Lower lobe of right lung (tissue), 2 donors: ENCODE measurements around the gene ZAR1. TPM values are rescaled to one million over a fixed set of nuclear protein-coding genes. Genes with fewer than 3 reads are reported as not detected.

Source experiments
- ATAC-seq, 2 donors: fragments of 200-7000 bp; cut with Tn5 transposase; one replicate each; pipeline ENCODE4 v1.9.1; 2020 to 2022; ENCODE audit warnings: mild to moderate bottlenecking in 2 of 2, moderate library complexity in 2 of 2
- DNase-seq: peaks from one replicate; pipeline ENCODE4 v3.0.0-alpha.2; 2020
- H3K27ac ChIP-seq: fragments of 200-600 bp; one replicate; pipeline ENCODE4 v1.8.0; 2022
- H3K27me3 ChIP-seq: fragments of 200-600 bp; one replicate; pipeline ENCODE4 v1.8.0; 2022; ENCODE audit warnings: low read depth
- H3K36me3 ChIP-seq: fragments of 200-600 bp; one replicate; pipeline ENCODE4 v1.8.0; 2022; ENCODE audit warnings: mild to moderate bottlenecking
- H3K4me1 ChIP-seq: fragments of 200-600 bp; one replicate; pipeline ENCODE4 v1.8.0; 2022
- H3K4me3 ChIP-seq: fragments of 200-600 bp; one replicate; pipeline ENCODE4 v1.8.0; 2022; ENCODE audit warnings: mild to moderate bottlenecking
- H3K9me3 ChIP-seq: fragments of 200-600 bp; one replicate; pipeline ENCODE4 v1.8.0; 2022
- CTCF ChIP-seq: fragments of 200-600 bp; IDR thresholded peaks from one replicate; pipeline ENCODE4 v1.8.0; 2022; ENCODE audit warnings: antibody characterized with exemption, mild to moderate bottlenecking
- intact Hi-C: fragments of 100-400 bp; cut with DNase I; formaldehyde crosslinking; loops from one replicate; pipeline ENCODE4 v1.11.0; 2022
- total RNA-seq: library from RNA; stranded (reverse); fragmentation: NEBNext Ultra II Directional; extraction: Animal tissue kit (Norgen Biotek cat#: 25700); gene quantifications from one replicate; pipeline ENCODE4 v1.2.1, GENCODE V29; 2021
- donor health status: DM: no; HTN: yes; CAD: no; lungs with severe emphysema.

Gene ZAR1
- total RNA-seq, 1 donor from 2014 or later, result not detected

GRCh38 chr4:48483006-48483776 is 6.9 kb upstream of the ZAR1 start, which contains the start of gene SLC10A4:
Gene SLC10A4 (plus strand): TSS chr4:48483343. CDS start chr4:48483562, 219 bp downstream.
- ATAC-seq (peak; percentile 45 to 63), DNase-seq (peak; percentile 47)
- Histone ChIP-seq H3K27me3 (peaks cover 58% of the 10 kb centered on the region), H3K27ac (no peak within 1 kb of the TSS), H3K36me3 (no peaks in the 10 kb centered on the region), H3K9me3 (no peaks in the 10 kb centered on the region), H3K4me1 (peaks cover 3% of the 10 kb centered on the region), H3K4me3 (peak within 1 kb of the TSS; percentile 45)
- TF ChIP-seq CTCF, result no peak
- intact Hi-C loops, result no loop called here

- no peak for TF ChIP-seq CTCF
- Histone ChIP-seq H3K4me1 (peaks cover 3% of the 10 kb centered on the region), H3K27me3 (peaks cover 65% of the 10 kb centered on the region), H3K4me3 (peak overlapping the region; percentile 45), H3K27ac (no peak overlapping the region), H3K36me3 (no peaks in the 10 kb centered on the region), H3K9me3 (no peaks in the 10 kb centered on the region)
- DNase-seq (peak; percentile 49), ATAC-seq (peak; percentile 41 to 62)
- intact Hi-C loops, result no loop called here
These were observed 6.1 kb upstream of the ZAR1 start for GRCh38 chr4:48483777-48484493.

GRCh38 chr4:48484494-48485168 is 5.4 kb upstream of the ZAR1 start:
- no peak for DNase-seq
- TF ChIP-seq CTCF, result no peak
- H3K27me3 ChIP-seq, result peaks cover 70% of the 10 kb centered on the region
- intact Hi-C loops, result no loop called here
- no peak overlapping the region for H3K4me3 ChIP-seq
- no peaks in the 10 kb centered on the region for H3K36me3 ChIP-seq
- H3K4me1 ChIP-seq, result peaks cover 4% of the 10 kb centered on the region
- no peak overlapping the region for H3K27ac ChIP-seq
- H3K9me3 ChIP-seq, result no peaks in the 10 kb centered on the region
- ATAC-seq, result no peak

GRCh38 chr4:48489683-48490011 is 405 bp upstream of the ZAR1 start:
- no peak overlapping the region for H3K27ac ChIP-seq
- H3K36me3 ChIP-seq, result no peaks in the 10 kb centered on the region
- intact Hi-C loops, result no loop called here
- no peak for TF ChIP-seq CTCF
- no peaks in the 10 kb centered on the region for H3K9me3 ChIP-seq
- ATAC-seq (no peak), DNase-seq (no peak)
- H3K27me3 ChIP-seq, result peaks cover 57% of the 10 kb centered on the region
- H3K4me3 ChIP-seq, result peak overlapping the region; percentile 47
- peaks cover 8% of the 10 kb centered on the region for H3K4me1 ChIP-seq

GRCh38 chr4:48490680-48491513 is 845 bp downstream of the ZAR1 start:
- no peak for ATAC-seq
- H3K27me3 ChIP-seq, result peaks cover 48% of the 10 kb centered on the region

More at GRCh38 chr4:48490680-48491513, 845 bp downstream of the ZAR1 start:
- no peaks in the 10 kb centered on the region for H3K9me3 ChIP-seq
- no peak for TF ChIP-seq CTCF
- DNase-seq, result peak; percentile 40
- H3K4me1 ChIP-seq, result peaks cover 8% of the 10 kb centered on the region
- H3K27ac ChIP-seq, result no peak overlapping the region
- H3K36me3 ChIP-seq, result no peaks in the 10 kb centered on the region
- intact Hi-C loops, result no loop called here
- peak overlapping the region; percentile 47 for H3K4me3 ChIP-seq
